Measurements from ENCODE around the gene USP36.

USP36 gene

GRCh38 chr17:78862073-78863023, 21.7 kb upstream of the USP36 start:
- no peak overlapping the region for H3K27ac ChIP-seq
- TF ChIP-seq EZH2 (IDR thresholded peaks at IDR 0.05) = no peak
- TF ChIP-seq POLR2AphosphoS5 (IDR thresholded peaks at IDR 0.05; ENCODE audit: borderline replicate concordance, low read depth, low read length) = no peak
- no peak for TF ChIP-seq FOXP2 (optimal IDR thresholded peaks at IDR 0.05; ENCODE audit: control extremely low read depth, extremely low read length, insufficient read depth)
- DNase-seq (ENCODE audit: low read depth, low spot score) = no peak
- no peaks in the 10 kb centered on the region for H3K9me3 ChIP-seq (ENCODE audit: low read depth, low read length)
- no peak overlapping the region for H3K4me3 ChIP-seq
- no peak overlapping the region for H3K9ac ChIP-seq (ENCODE audit: insufficient read length)
- H3K36me3 ChIP-seq (ENCODE audit: insufficient read depth, low read length) = peaks cover 4% of the 10 kb centered on the region

- H3K27ac ChIP-seq = no peak overlapping the region
- H3K4me3 ChIP-seq = no peak overlapping the region
- no peak for DNase-seq (ENCODE audit: low read depth, low spot score)
- H3K9me3 ChIP-seq (ENCODE audit: low read depth, low read length) = no peaks in the 10 kb centered on the region
- no peak overlapping the region for H3K9ac ChIP-seq (ENCODE audit: insufficient read length)
- no peak for TF ChIP-seq EZH2 (IDR thresholded peaks at IDR 0.05)
- no peak for TF ChIP-seq POLR2AphosphoS5 (IDR thresholded peaks at IDR 0.05; ENCODE audit: borderline replicate concordance, low read depth, low read length)
- no peak for TF ChIP-seq FOXP2 (optimal IDR thresholded peaks at IDR 0.05; ENCODE audit: control extremely low read depth, extremely low read length, insufficient read depth)
- peaks cover 4% of the 10 kb centered on the region for H3K36me3 ChIP-seq (ENCODE audit: insufficient read depth, low read length)
Observed at GRCh38 chr17:78861229-78861628, 20.6 kb upstream of the USP36 start.

GRCh38 chr17:78859051-78859450, 18.4 kb upstream of the USP36 start:
- Histone ChIP-seq H3K36me3 (ENCODE audit: insufficient read depth, low read length) (peaks cover 9% of the 10 kb centered on the region), H3K4me3 (no peak overlapping the region), H3K27ac (no peak overlapping the region), H3K9ac (ENCODE audit: insufficient read length) (no peak overlapping the region), H3K9me3 (ENCODE audit: low read depth, low read length) (no peaks in the 10 kb centered on the region)
- DNase-seq (ENCODE audit: low read depth, low spot score) = no peak
- TF ChIP-seq FOXP2 (optimal IDR thresholded peaks at IDR 0.05; ENCODE audit: control extremely low read depth, extremely low read length, insufficient read depth) (no peak), POLR2AphosphoS5 (IDR thresholded peaks at IDR 0.05; ENCODE audit: borderline replicate concordance, low read depth, low read length) (no peak), EZH2 (IDR thresholded peaks at IDR 0.05) (no peak)

GRCh38 chr17:78857266-78857665, 16.7 kb upstream of the USP36 start:
- H3K27ac ChIP-seq = no peak overlapping the region
- peaks cover 5% of the 10 kb centered on the region; the same call in 1 of the 2 replicates for H3K36me3 ChIP-seq (ENCODE audit: insufficient read depth, low read length)
- no peak for DNase-seq (ENCODE audit: low read depth, low spot score)
- H3K9me3 ChIP-seq (ENCODE audit: low read depth, low read length) = no peaks in the 10 kb centered on the region
- no peak overlapping the region for H3K4me3 ChIP-seq
- no peak overlapping the region for H3K9ac ChIP-seq (ENCODE audit: insufficient read length)
- TF ChIP-seq FOXP2 (optimal IDR thresholded peaks at IDR 0.05; ENCODE audit: control extremely low read depth, extremely low read length, insufficient read depth) (no peak), EZH2 (IDR thresholded peaks at IDR 0.05) (no peak), POLR2AphosphoS5 (IDR thresholded peaks at IDR 0.05; ENCODE audit: borderline replicate concordance, low read depth, low read length) (no peak)

GRCh38 chr17:78855561-78856165, 15.0 kb upstream of the USP36 start:
- Histone ChIP-seq H3K9ac (ENCODE audit: insufficient read length) (no peak overlapping the region), H3K27ac (no peak overlapping the region), H3K9me3 (ENCODE audit: low read depth, low read length) (no peaks in the 10 kb centered on the region), H3K4me3 (no peak overlapping the region), H3K36me3 (ENCODE audit: insufficient read depth, low read length) (peaks cover 5% of the 10 kb centered on the region; the same call in 1 of the 2 replicates)
- TF ChIP-seq EZH2 (IDR thresholded peaks at IDR 0.05) (no peak), FOXP2 (optimal IDR thresholded peaks at IDR 0.05; ENCODE audit: control extremely low read depth, extremely low read length, insufficient read depth) (no peak), POLR2AphosphoS5 (IDR thresholded peaks at IDR 0.05; ENCODE audit: borderline replicate concordance, low read depth, low read length) (no peak)
- no peak for DNase-seq (ENCODE audit: low read depth, low spot score)

- H3K4me3 ChIP-seq = no peak overlapping the region
- H3K9ac ChIP-seq (ENCODE audit: insufficient read length) = no peak overlapping the region
- no peak for TF ChIP-seq EZH2 (IDR thresholded peaks at IDR 0.05)
- TF ChIP-seq FOXP2 (optimal IDR thresholded peaks at IDR 0.05; ENCODE audit: control extremely low read depth, extremely low read length, insufficient read depth) = no peak
- TF ChIP-seq POLR2AphosphoS5 (IDR thresholded peaks at IDR 0.05; ENCODE audit: borderline replicate concordance, low read depth, low read length) = no peak
- peaks cover 5% of the 10 kb centered on the region; the same call in 1 of the 2 replicates for H3K36me3 ChIP-seq (ENCODE audit: insufficient read depth, low read length)
- DNase-seq (ENCODE audit: low read depth, low spot score) = no peak
- H3K9me3 ChIP-seq (ENCODE audit: low read depth, low read length) = no peaks in the 10 kb centered on the region
- H3K27ac ChIP-seq = no peak overlapping the region
Observed at GRCh38 chr17:78854508-78854907, 13.9 kb upstream of the USP36 start.

GRCh38 chr17:78853926-78854394, 13.3 kb upstream of the USP36 start:
- H3K27ac ChIP-seq = no peak overlapping the region
- H3K36me3 ChIP-seq (ENCODE audit: insufficient read depth, low read length) = peaks cover 5% of the 10 kb centered on the region; the same call in 1 of the 2 replicates
- no peak overlapping the region for H3K4me3 ChIP-seq
- no peaks in the 10 kb centered on the region for H3K9me3 ChIP-seq (ENCODE audit: low read depth, low read length)
- no peak overlapping the region for H3K9ac ChIP-seq (ENCODE audit: insufficient read length)
- TF ChIP-seq POLR2AphosphoS5 (IDR thresholded peaks at IDR 0.05; ENCODE audit: borderline replicate concordance, low read depth, low read length) (no peak), FOXP2 (optimal IDR thresholded peaks at IDR 0.05; ENCODE audit: control extremely low read depth, extremely low read length, insufficient read depth) (no peak), EZH2 (IDR thresholded peaks at IDR 0.05) (no peak)
- DNase-seq (ENCODE audit: low read depth, low spot score) = no peak

GRCh38 chr17:78852709-78853121, 12.1 kb upstream of the USP36 start:
- H3K4me3 ChIP-seq = no peak overlapping the region
- H3K27ac ChIP-seq = no peak overlapping the region
- H3K9ac ChIP-seq (ENCODE audit: insufficient read length) = no peak overlapping the region
- H3K36me3 ChIP-seq (ENCODE audit: insufficient read depth, low read length) = peaks cover 5% of the 10 kb centered on the region; the same call in 1 of the 2 replicates
- no peak for TF ChIP-seq FOXP2 (optimal IDR thresholded peaks at IDR 0.05; ENCODE audit: control extremely low read depth, extremely low read length, insufficient read depth)
- TF ChIP-seq EZH2 (IDR thresholded peaks at IDR 0.05) = no peak
- no peak for TF ChIP-seq POLR2AphosphoS5 (IDR thresholded peaks at IDR 0.05; ENCODE audit: borderline replicate concordance, low read depth, low read length)
- DNase-seq (ENCODE audit: low read depth, low spot score) = no peak
- H3K9me3 ChIP-seq (ENCODE audit: low read depth, low read length) = no peaks in the 10 kb centered on the region
